Suprapubic skin (tissue), 4 donors: ENCODE data around the gene TIMP1. TPM values are rescaled to one million over a fixed set of nuclear protein-coding genes. Genes with fewer than 3 reads are reported as not detected.

Experiments used
- DNase-seq, 2 donors: peaks; one replicate each; pipeline ENCODE4 v3.0.0-alpha.2; 2019; ENCODE audit warnings: low spot score in 2 of 2
- H3K27ac ChIP-seq: fragments of 200-600 bp; sonication (generic); one replicate; pipeline ENCODE4 v1.5.1; 2019
- H3K27me3 ChIP-seq: fragments of 200-600 bp; sonication (generic); one replicate; pipeline ENCODE4 v1.5.1; 2019
- H3K36me3 ChIP-seq: fragments of 200-600 bp; sonication (generic); one replicate; pipeline ENCODE4 v1.5.1; 2019
- H3K4me1 ChIP-seq: fragments of 200-600 bp; sonication (generic); one replicate; pipeline ENCODE4 v1.5.1; 2019
- H3K4me3 ChIP-seq: fragments of 200-600 bp; sonication (generic); one replicate; pipeline ENCODE4 v1.5.1; 2019; ENCODE audit warnings: mild to moderate bottlenecking
- H3K9me3 ChIP-seq: fragments of 200-600 bp; sonication (generic); one replicate; pipeline ENCODE4 v1.5.1; 2019
- CTCF ChIP-seq, 2 donors: fragments of 200-600 bp in 1 of 2; fragments of 450-650 bp in 1 of 2; sonication (generic) in 1 of 2; IDR thresholded peaks; one replicate each; pipeline ENCODE4 v1.5.1; 2016 to 2019; ENCODE audit warnings: antibody characterized with exemption in 2 of 2, mild to moderate bottlenecking in 1 of 2, moderate library complexity in 1 of 2
- EP300 ChIP-seq: sonication (generic); formaldehyde crosslinking; IDR thresholded peaks from one replicate; pipeline ENCODE4 v1.6.1; 2017; ENCODE audit warnings: antibody characterized with exemption
- POLR2A ChIP-seq, 2 donors: fragments of 450-650 bp; IDR thresholded peaks; one replicate each; pipeline ENCODE4 v1.6.1; 2017; ENCODE audit warnings: antibody characterized with exemption in 2 of 2, mild to moderate bottlenecking in 2 of 2, moderate library complexity in 2 of 2
- POLR2AphosphoS5 ChIP-seq, 3 donors: sonication (generic); formaldehyde crosslinking; IDR thresholded peaks; one replicate each; pipeline ENCODE4 v1.6.1; 2017; ENCODE audit warnings: antibody characterized with exemption in 3 of 3
- WGBS: methylation state at CpG from one replicate; pipeline ENCODE4 v1.1.5; 2018; 5-methylcytosine and 5-hydroxymethylcytosine counted together
- total RNA-seq, 4 donors: library from RNA; depleted of rRNA; stranded (reverse); fragments of >200 nt; gene quantifications; one replicate each; pipeline ENCODE4 v1.1.0, GENCODE V29; 2016

Gene TIMP1
- total RNA-seq, 4 donors from 2014 or later = 37.7 to 94.2 (median 69.2) TPM

- Histone ChIP-seq H3K27me3 (no peaks in the 10 kb centered on the region), H3K36me3 (no peaks in the 10 kb centered on the region), H3K4me3 (no peak overlapping the region), H3K4me1 (peaks cover 11% of the 10 kb centered on the region), H3K27ac (no peak overlapping the region), H3K9me3 (no peaks in the 10 kb centered on the region)
- DNase-seq = no peak
- WGBS = 68% methylated on average over 6 of the region's 11 CpGs
- no peak for TF ChIP-seq POLR2AphosphoS5 (IDR thresholded peaks at IDR 0.05)
- no peak for TF ChIP-seq EP300
- no peak for TF ChIP-seq POLR2A (IDR thresholded peaks at IDR 0.05)
- TF ChIP-seq CTCF (IDR thresholded peaks at IDR 0.05) = no peak
Observed at GRCh38 chrX:47586043-47586787, 4.0 kb downstream of the TIMP1 start.

- no peak for TF ChIP-seq CTCF (IDR thresholded peaks at IDR 0.05)
- TF ChIP-seq POLR2A (IDR thresholded peaks at IDR 0.05) = no peak
- TF ChIP-seq POLR2AphosphoS5 (IDR thresholded peaks at IDR 0.05) = no peak
- no peak for TF ChIP-seq EP300
- 41% methylated on average over 4 of the region's 4 CpGs for WGBS
- H3K36me3 ChIP-seq = no peaks in the 10 kb centered on the region
- no peak overlapping the region for H3K4me3 ChIP-seq
- H3K9me3 ChIP-seq = no peaks in the 10 kb centered on the region
- H3K27me3 ChIP-seq = no peaks in the 10 kb centered on the region
- DNase-seq = no peak
- no peak overlapping the region for H3K27ac ChIP-seq
- H3K4me1 ChIP-seq = peaks cover 4% of the 10 kb centered on the region
Observed at GRCh38 chrX:47587091-47587891, 5.1 kb downstream of the TIMP1 start.

GRCh38 chrX:47587906-47588735 lies 5.9 kb downstream of the TIMP1 start:
- Histone ChIP-seq H3K27me3 (no peaks in the 10 kb centered on the region), H3K36me3 (no peaks in the 10 kb centered on the region), H3K4me3 (no peak overlapping the region), H3K9me3 (no peaks in the 10 kb centered on the region), H3K4me1 (peaks cover 3% of the 10 kb centered on the region), H3K27ac (no peak overlapping the region)
- no peak for DNase-seq
- WGBS = 80% methylated on average over 6 of the region's 16 CpGs
- TF ChIP-seq EP300 (no peak), CTCF (IDR thresholded peaks at IDR 0.05) (no peak), POLR2A (IDR thresholded peaks at IDR 0.05) (no peak), POLR2AphosphoS5 (IDR thresholded peaks at IDR 0.05) (no peak)

GRCh38 chrX:47590984-47591383 lies 8.7 kb downstream of the TIMP1 start:
- Histone ChIP-seq H3K4me3 (no peak overlapping the region), H3K9me3 (no peaks in the 10 kb centered on the region), H3K27me3 (no peaks in the 10 kb centered on the region), H3K4me1 (no peaks in the 10 kb centered on the region), H3K36me3 (no peaks in the 10 kb centered on the region), H3K27ac (no peak overlapping the region)
- WGBS = 85% methylated on average over 5 of the region's 5 CpGs
- TF ChIP-seq POLR2A (IDR thresholded peaks at IDR 0.05) = no peak
- no peak for TF ChIP-seq POLR2AphosphoS5 (IDR thresholded peaks at IDR 0.05)
- no peak for TF ChIP-seq CTCF (IDR thresholded peaks at IDR 0.05)
- TF ChIP-seq EP300 = no peak
- DNase-seq = no peak
